ENCODE data around the gene NPBWR2. TPM values are rescaled to one million over a fixed set of nuclear protein-coding genes. Genes with fewer than 3 reads are reported as not detected.
"Not testable (repeated sequence)": the region's sequence is repeated elsewhere in the genome, so short reads cannot be mapped to it uniquely, and the experiment has no call there.

Gene NPBWR2
- polyA plus RNA-seq, 1 donor = not detected

DNA sequence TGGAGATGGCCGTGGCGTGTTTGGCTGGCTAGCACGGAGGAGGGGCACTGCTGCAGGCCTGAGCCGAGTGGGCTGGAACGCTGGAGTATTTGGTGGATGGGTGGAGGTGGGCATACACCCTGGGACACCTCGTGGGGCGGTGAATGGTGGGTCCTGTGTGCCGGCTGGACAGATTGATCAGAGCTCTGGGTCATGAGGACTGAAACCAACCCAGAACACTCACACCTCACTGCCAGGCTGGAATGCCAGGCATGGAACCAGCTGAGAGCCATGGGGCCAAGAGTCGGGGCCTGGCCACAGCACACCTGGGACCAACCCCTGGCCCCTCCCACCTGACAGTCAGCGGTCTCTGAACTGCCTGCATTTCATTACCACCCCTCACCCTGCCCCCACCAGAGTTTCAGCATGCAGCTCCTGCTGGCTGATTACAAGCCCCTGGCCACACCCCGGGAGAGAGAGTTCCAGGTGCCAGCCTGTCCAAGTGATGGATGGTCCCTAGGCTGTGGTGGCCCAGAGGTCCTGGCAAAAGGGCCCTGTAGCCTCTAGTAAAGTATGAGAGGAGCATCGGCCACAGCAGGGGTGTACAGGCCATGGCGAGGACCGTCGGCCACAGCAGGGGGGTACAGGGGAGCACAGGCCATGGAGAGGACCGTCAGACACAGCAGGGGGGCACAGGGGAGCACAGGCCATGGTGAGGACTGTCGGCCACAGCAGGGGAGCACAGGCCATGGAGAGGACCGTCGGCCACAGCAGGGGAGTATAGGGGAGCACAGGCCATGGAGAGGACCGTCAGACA is 3.3 kb downstream of the NPBWR2 start:
- no peak for DNase-seq

DNA sequence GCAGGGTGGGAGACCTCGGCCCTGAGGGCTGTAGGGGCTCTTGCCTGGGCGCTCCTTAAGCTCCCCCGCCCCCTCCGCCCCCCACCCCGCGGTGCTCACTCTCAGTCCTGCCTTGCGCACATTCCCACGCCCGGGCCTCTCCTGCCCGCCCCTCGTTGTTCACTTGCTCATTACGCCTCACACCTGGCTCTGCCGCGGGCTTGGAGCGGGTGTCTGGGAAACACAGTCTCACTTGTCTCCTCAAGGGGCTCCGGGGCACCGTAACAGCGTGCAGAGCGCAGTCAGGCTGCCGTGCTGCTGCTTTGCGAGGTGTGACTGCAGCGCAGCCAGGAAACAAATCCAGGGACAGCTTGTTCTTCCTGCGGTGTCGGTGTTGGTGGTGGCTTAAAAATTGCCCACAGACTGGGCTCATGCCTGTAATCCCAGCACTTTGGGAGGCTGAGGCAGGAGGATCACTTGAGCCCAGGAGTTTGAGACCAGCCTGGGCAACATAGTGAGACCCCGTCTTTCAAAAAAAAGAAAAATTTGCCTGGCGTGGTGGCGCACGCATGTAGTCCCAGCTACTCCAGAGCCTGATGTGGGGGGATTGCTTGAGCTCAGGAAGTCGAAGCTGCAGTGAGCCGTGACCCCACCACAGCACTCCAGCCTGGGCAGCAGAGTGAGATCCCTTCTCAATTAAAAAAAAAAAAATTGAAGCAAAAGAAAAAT is 4.6 kb downstream of the NPBWR2 start:
- DNase-seq = no peak

DNA sequence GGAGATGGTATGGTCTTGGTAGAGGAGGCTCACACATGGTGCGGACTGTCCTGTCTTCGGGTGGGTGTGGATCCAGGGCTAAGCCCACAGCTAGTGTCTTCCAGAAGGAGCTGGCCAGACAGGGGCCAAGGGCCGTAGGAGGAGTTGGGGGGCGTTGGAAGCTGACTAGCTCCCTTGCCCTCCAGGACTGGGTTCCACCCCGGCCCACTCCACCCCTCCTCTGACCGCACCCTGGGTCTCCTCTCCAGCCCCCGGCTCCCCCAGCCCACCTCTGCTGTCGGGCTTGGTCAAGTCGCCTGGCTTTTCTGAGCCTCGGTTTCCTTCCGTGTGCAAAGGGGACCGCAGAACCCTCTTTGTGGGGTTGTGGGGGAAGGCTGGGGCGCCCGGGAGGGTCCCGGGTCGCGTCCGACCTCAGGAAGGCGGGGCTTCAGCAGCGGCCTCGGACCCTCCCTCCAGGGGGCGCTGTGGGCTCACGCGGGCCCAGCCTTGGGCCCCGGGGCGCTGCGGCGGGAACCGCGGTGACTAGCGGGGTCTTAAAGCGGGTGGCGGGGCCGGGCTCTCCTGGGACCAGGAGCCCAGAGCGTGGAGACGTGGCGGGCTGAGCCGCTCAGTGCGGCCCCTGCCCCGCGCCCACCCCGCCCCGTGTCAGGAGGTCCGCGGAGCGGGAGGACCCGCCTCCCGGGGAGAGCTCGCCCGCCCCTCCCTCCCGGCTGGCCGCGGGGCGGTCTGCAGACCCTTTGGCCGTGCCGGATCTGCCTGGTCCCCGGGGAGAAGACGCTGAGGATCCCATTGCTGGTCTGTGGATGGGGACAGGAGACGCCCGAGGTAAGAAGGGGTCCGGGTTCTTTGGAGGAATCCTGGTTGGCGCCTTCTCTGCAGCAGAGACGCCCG is 5.4 kb downstream of the NPBWR2 start:
- DNase-seq = no peak

DNA sequence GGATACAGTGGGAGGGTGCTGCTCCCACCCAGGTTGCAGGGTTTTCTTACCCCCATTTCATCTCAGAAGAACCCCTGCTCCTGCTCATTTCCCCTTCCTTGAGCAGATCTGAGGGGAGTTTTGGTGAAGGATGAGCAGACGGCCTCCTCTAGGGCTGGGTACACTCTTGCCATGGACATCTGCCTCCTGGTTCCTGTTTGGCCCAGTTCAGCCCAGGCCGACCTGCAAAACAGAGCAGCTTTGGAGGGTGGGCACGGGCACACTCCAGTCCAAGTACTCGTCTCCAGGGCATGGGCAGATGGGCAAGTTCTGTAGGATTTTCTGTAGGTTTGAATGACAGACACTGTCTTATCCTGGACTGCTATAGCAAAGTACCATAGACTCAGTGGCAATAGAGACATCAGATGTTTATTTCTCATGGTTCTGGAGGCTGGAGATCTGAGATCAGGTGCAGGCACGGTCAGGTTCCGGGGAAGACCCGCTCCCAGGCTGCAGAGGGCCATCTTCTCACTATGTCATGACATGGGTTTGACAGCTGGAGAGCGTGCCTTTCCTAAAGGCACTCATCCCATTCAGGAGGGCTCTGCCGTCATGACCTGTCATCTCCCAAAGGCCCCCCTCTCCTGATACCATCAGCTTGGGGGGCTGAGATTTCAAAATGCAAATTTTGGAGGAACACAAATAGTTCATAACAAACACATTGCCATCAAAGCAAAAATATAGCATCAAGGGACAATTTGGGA is 6.2 kb downstream of the NPBWR2 start:
- no peak for DNase-seq

DNA sequence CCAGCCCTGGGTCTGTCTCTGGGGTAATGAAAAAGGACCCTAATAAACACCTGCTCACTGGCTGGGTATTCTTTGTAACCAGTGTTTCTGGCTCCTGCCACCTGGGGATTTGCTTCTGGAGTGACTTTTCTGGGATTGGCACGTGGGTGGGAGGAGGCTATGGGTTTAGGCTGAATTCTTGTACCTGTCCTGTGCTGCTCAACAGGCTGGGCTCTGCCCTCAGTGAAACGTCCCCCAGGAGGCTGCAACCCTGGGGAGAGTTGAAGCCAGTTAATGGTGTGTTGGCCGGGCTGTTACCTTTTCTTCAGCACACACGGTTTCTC is 6.8 kb downstream of the NPBWR2 start:
- DNase-seq = no peak

DNA sequence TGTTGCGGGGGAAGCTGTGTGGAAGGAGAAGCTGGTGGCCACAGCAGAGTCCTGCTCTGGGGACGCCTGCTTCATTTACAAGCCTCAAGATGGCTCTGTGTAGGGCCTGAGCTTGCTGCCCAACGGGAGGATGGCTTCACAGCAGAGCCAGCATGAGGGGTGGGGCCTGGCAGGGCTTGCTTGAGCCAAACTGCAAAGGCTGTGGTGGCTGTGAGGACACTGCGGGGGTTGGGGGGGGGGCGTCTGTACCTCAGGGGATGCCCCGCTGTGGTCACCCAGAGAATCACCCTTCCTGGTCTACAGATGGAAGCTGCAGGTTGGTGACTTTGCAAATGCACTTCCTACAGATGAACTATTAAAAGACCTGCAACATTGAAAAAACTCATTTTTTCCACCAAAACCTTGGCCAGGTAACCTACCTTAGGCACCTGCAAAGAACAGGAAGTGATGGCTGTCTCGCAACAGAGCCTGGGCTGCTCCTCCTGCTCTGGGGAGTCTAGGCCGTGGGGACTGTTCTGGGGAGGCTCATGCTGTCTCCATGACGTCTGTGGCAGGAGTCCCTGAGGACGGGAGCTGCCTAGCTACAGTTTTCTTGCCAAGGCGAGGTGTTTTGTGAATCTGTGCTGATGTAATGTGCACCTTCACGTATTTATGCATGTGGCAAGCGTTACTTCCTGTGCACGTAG is 7.3 kb downstream of the NPBWR2 start:
- DNase-seq = no peak

DNA sequence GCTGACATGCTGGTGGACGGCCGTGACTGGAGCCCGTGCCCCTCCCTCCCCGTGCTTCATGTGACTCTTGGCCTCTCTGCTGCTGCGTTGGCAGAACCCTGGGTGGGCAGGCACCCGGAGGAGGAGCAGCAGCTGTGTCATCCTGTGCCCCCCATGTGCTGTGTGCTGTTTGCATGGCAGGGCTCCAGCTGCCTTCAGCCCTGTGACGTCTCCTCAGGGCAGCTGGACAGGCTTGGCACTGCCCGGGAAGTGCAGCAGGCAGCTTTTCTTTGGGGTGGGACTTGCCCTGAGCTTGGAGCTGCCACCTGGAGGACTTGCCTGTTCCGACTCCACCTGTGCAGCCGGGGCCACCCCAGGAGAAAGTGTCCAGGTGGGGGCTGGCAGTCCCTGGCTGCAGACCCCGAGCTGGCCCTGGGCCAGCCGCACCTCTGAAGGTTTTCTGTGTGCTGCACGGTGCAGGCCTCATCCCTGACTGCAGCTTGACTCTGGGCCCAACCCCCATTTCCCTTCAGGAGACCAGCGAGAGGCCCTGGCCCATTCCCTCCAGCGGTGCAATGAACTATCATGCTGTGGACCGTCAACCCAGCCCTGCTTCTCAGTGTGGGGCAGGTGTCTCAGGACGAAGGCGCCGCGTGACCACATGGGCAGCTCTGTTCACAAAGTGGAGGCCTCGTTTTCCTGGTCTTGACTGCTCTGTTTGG is 8.1 kb downstream of the NPBWR2 start:
- no peak for DNase-seq

DNA sequence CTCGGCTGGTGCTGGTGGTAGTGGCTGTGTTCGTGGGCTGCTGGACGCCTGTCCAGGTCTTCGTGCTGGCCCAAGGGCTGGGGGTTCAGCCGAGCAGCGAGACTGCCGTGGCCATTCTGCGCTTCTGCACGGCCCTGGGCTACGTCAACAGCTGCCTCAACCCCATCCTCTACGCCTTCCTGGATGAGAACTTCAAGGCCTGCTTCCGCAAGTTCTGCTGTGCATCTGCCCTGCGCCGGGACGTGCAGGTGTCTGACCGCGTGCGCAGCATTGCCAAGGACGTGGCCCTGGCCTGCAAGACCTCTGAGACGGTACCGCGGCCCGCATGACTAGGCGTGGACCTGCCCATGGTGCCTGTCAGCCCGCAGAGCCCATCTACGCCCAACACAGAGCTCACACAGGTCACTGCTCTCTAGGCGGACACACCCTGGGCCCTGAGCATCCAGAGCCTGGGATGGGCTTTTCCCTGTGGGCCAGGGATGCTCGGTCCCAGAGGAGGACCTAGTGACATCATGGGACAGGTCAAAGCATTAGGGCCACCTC is 8.8 kb downstream of the NPBWR2 start:
- DNase-seq = no peak

DNA sequence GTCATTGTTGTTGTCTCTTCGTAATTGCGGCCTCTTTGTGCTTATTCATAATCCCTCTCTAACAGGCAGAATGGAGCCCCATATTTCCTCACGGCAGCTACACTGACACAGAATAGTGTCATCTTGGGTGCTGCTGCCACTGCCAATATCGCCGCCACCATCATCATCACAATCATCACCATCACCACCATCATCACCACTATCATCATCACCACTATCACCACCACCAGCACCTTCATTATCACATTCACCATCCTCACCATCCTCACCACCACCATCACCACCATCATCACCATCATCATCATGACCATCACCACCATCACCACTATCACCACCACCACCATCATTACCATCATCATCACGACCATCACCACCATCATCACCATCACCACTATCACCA is 10.8 kb downstream of the NPBWR2 start:
- no peak for DNase-seq

DNA sequence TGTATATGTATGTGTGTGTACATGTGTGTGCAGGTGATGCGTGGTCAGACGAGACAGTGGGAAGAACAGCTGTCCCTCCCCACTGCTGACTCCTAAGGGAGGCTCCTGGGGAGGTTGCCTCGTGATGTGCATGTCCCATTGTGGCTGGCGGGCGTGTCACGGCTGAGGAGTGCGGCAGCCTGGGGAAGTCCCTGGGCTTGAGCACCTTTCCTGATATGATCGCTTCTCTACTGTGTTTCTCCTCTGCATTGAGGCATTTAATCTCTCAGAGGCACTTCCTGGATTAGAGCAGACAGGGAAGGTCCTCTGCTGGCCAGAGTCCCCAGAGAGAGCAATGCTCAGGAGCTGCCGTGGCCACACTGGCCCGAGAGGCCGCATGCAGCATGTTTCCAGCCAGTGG is 11.4 kb downstream of the NPBWR2 start:
- no peak for DNase-seq

DNA sequence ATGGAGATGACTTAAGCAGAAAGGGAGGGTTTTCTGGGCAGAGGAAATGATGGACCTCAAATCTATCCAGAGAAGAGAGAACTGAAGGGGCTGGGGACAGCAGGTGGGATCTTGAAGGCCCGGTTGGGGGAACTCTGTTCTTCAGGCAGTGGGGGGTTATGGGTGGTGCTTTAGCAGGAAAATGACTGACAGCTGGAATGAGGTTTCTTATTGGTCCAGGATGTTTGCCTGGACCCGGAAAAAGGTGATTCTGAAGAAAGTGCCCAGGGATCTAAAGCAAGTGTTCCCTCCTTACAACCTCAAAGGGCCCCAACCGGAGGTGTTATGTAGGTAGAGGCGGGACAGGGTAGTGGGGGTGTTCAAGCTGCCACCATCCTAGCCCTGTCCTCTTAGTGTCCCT is 11.9 kb downstream of the NPBWR2 start:
- no peak for DNase-seq

DNA sequence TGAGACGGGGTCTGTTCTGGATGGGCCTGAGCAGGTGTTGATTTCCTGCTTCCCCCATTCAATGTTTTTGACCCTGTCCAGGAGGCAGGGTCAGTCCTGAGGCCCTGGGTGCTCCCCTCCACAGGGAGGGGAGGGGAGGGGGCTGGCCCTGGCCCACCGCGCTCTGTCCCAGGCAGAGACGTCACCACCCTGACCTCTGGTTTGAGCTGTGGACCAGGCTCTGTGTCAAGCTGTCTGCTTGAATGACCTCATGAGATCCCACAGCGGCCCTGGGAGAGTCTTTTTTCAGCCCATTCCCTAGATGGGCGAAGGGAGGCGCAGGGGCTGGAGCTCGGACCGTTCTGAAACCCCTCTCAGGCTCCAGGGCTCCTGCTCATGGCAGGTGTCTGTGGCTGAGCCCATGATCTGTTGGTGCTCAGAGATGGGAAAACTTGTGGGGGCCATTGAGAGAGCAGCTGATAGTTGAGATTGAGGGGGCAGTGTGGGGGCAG is 14.3 kb downstream of the NPBWR2 start:
- no peak for DNase-seq

DNA sequence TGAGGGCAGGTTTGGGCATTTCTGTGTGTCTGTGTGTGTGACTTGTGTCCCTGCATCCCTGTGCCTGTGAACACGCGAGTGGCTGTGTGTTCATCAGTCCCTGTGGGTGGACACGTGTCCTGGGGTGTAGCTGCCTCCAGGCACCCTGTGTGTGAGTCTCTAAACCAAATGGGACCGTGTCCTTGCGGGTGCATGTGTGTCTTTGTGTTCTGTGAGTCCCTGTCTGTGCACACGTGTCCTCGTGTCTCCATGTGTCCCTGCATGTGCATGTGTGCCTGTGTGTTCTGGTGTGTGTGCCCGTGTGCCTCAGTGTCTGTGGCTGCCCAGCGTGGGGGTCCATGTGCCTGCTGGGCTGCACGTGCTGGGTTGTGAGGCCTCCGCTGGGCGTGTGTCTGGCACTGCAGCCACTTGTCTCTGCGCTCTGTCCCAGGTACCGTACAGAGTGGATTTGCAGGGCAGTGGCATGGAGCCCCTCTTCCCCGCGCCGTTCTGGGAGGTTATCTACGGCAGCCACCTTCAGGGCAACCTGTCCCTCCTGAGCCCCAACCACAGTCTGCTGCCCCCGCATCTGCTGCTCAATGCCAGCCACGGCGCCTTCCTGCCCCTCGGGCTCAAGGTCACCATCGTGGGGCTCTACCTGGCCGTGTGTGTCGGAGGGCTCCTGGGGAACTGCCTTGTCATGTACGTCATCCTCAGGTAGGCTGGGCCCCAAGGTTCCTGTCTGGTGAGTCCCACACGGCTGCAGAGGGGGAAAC is 14.9 kb downstream of the NPBWR2 start:
- DNase-seq = no peak

DNA sequence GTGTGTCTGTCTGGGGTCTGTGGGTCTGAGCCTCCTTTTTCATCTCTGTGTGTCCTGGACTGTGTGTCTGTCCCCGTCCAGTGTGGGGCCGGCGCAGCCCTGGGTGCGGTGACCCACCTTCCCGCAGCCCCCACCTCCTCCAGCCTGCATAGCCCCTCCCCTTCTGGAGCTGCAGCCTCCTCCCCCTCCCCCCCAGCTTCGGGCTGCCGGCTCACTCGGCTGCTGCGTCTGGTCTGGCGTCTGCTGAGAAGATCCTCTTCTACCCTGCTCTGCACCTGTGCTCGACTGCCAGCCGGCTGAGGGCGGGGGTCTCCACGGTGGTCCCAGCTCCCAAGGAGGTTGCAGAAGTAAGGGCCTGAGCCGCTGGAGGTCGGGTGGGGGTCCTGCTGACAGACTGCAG is 15.6 kb downstream of the NPBWR2 start:
- no peak for DNase-seq

DNA sequence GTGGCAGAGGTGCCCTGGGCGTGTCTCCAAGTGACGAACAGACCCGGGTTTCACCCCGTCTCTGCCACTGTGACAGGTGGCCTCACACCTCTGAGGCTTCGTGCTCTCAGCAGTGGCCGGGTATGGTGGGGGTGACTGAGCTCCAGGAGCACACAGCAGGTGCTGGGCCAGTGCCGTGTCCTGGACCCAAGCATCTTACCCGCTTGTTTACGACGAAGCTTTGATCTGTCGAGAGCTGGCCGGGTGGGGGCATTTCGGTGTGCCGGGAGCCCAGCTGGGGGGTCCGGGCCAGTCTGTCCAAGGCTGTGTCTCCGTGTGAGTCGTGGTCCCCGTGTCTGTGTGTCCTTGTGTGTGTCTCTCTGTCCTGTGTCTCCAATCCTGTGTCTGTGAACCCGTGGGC is 16.0 kb downstream of the NPBWR2 start:
- DNase-seq = no peak

DNA sequence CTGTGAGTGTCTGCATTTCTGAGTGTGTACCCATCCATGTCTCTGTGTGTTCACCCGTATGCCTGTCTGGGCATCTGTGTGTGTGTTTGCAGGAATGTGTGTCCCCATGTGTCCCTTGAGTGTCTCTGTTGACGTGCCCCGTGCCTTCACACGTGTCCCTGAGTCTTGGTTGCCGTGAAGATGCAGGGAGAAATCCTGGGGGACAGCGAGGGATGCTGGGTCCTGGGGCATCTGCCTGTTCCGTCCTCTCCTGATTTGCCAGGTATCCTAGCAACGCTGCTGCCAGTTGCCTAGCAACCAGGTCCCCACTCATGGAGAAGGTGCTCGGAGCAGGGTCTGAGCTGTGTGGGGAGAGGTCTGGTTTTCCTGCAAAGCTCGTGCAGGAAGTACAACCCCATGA is 17.2 kb downstream of the NPBWR2 start:
- DNase-seq = no peak

DNA sequence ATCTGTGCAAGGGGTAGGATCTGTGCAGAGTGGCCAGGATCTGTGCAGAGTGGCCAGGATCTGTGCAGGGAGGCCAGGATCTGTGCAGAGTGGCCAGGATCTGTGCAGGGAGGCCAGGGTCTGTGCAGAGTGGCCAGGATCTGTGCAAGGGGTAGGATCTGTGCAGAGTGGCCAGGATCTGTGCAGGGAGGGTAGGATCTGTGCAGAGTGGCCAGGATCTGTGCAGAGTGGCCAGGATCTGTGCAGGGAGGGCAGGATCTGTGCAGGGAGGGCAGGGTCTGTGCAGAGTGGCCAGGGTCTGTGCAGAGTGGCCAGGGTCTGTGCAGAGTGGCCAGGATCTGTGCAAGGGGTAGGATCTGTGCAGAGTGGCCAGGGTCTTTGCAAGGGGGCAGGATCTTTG is 18.8 kb downstream of the NPBWR2 start:
- not testable (repeated sequence) for DNase-seq

DNA sequence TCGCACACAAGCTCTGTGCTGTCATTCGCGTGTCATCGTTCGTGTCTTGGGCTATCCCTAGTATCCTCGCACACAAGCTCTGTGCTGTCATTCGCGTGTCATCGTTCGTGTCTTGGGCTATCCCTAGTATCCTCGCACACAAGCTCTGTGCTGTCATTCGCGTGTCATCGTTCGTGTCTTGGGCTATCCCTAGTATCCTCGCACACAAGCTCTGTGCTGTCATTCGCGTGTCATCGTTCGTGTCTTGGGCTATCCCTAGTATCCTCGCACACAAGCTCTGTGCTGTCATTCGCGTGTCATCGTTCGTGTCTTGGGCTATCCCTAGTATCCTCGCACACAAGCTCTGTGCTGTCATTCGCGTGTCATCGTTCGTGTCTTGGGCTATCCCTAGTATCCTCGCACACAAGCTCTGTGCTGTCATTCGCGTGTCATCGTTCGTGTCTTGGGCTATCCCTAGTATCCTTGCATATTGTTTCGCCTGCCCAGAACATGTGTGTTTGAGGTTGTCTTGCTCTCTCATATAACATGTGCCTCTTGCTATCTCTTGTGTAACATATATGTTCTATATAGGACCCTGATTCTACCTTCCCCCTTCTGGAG is 20.0 kb downstream of the NPBWR2 start:
- DNase-seq = not testable (repeated sequence)

DNA sequence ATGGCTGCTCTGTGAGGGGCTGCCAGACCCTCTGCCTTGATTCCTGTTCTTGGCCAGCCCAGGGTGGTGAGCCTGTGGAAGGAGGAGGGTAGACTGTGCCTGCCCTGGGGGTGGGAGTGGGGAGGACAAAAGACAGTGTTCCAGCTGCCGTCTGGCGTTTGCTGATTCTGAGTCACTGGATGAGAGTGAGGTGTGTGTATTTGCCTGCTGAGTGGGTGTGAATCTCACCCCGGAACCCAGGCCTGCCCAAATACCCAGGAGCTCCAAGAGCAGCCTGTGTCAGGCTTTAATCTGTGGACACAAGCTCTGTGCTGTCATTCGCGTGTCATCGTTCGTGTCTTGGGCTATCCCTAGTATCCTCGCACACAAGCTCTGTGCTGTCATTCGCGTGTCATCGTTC is 20.6 kb downstream of the NPBWR2 start:
- no peak for DNase-seq

Data from left kidney (tissue), 2 donors.